ENCODE measurements around the gene MFRP.

GRCh38 chr11:119363081-119363850 is 16.8 kb upstream of the MFRP start:
- TF ChIP-seq CTCF (IDR thresholded peaks at IDR 0.05 in 8 of 11, conservative IDR thresholded peaks at IDR 0.05 in 3 of 11) (no peak), POLR2A (IDR thresholded peaks at IDR 0.05) (no peak)
